Measurements from ENCODE around the gene UFL1.
"Not testable (repeated sequence)": the region's sequence is repeated elsewhere in the genome, so short reads cannot be mapped to it uniquely, and the experiment has no call there.

Gene UFL1

GRCh38 chr6:96537726-96538125 is 16.1 kb downstream of the UFL1 start:
- in situ Hi-C loops (cut with HindIII; ENCODE audit: low sequenced_read_pairs) = no loop called here
- no peak overlapping the region for H3K4me3 ChIP-seq (ENCODE audit: low read depth, low read length)
- no peak for TF ChIP-seq CTCF (IDR thresholded peaks at IDR 0.05; ENCODE audit: low read depth, low read length)
- DNase-seq (ENCODE audit: low read depth, low spot score) = no peak

GRCh38 chr6:96542702-96543101 is 21.1 kb downstream of the UFL1 start:
- H3K4me3 ChIP-seq (ENCODE audit: low read depth, low read length) = no peak overlapping the region
- TF ChIP-seq CTCF (IDR thresholded peaks at IDR 0.05; ENCODE audit: low read depth, low read length) = peak; percentile 26
- in situ Hi-C loops (cut with HindIII; ENCODE audit: low sequenced_read_pairs) = no loop called here
- no peak for DNase-seq (ENCODE audit: low read depth, low spot score)

- in situ Hi-C loops (cut with HindIII; ENCODE audit: low sequenced_read_pairs) = no loop called here
- H3K4me3 ChIP-seq (ENCODE audit: low read depth, low read length) = no peak overlapping the region
- DNase-seq (ENCODE audit: low read depth, low spot score) = no peak
- TF ChIP-seq CTCF (IDR thresholded peaks at IDR 0.05; ENCODE audit: low read depth, low read length) = no peak
Observed at GRCh38 chr6:96545882-96546281, 24.3 kb downstream of the UFL1 start.

- DNase-seq (ENCODE audit: low read depth, low spot score) = no peak
- no peak for TF ChIP-seq CTCF (IDR thresholded peaks at IDR 0.05; ENCODE audit: low read depth, low read length)
- in situ Hi-C loops (cut with HindIII; ENCODE audit: low sequenced_read_pairs) = no loop called here
- H3K4me3 ChIP-seq (ENCODE audit: low read depth, low read length) = no peak overlapping the region
Observed at GRCh38 chr6:96547654-96548053, 26.0 kb downstream of the UFL1 start.

GRCh38 chr6:96554558-96554957 is 33.0 kb downstream of the UFL1 start:
- in situ Hi-C loops (cut with HindIII; ENCODE audit: low sequenced_read_pairs) = no loop called here
- no peak for DNase-seq (ENCODE audit: low read depth, low spot score)
- no peak overlapping the region for H3K4me3 ChIP-seq (ENCODE audit: low read depth, low read length)
- TF ChIP-seq CTCF (IDR thresholded peaks at IDR 0.05; ENCODE audit: low read depth, low read length) = no peak

- in situ Hi-C loops (cut with HindIII; ENCODE audit: low sequenced_read_pairs); H3K4me3 ChIP-seq (ENCODE audit: low read depth, low read length); DNase-seq (ENCODE audit: low read depth, low spot score): not testable (repeated sequence)
Observed at GRCh38 chr6:96559740-96560139, 38.1 kb downstream of the UFL1 start.

- in situ Hi-C loops (cut with HindIII; ENCODE audit: low sequenced_read_pairs) = no loop called here
- DNase-seq (ENCODE audit: low read depth, low spot score) = peak; percentile 14
- H3K4me3 ChIP-seq (ENCODE audit: low read depth, low read length) = no peak within 1 kb of the TSS
- TF ChIP-seq CTCF (IDR thresholded peaks at IDR 0.05; ENCODE audit: low read depth, low read length) = no peak
Observed at GRCh38 chr6:96562886-96563285, 41.3 kb downstream of the UFL1 start, which contains the start of gene FHL5. Gene FHL5 (plus strand): TSS chr6:96563128. CDS start chr6:96603614, 40,486 bp downstream.
